Cerebellar cortex (tissue), 1 donor: ENCODE measurements around the gene TTLL11.

Source experiments
- DNase-seq: peaks from one replicate; pipeline ENCODE4 v3.0.0-alpha.2; 2015; ENCODE audit warnings: low spot score

Gene TTLL11

DNA sequence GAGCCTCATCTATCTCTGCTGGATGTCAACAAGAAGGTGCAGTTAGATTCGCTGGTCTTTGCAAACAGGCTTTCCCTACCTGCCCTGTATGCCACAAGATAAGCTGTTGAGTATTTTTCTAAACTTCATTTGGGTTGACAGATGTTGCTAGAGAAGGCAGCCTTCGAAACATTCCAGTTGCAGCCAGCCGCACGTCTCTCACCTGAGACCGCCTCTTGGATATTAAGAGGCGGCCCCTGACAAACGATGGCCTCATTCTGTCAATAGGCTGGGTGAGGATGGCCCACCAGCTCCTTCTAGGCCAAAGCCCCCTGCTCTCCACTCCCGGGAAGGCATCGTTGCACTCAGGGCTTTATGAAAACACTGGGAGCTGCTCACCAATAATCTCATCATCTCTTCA lies 260.0 kb downstream of the TTLL11 start:
- DNase-seq = no peak

DNA sequence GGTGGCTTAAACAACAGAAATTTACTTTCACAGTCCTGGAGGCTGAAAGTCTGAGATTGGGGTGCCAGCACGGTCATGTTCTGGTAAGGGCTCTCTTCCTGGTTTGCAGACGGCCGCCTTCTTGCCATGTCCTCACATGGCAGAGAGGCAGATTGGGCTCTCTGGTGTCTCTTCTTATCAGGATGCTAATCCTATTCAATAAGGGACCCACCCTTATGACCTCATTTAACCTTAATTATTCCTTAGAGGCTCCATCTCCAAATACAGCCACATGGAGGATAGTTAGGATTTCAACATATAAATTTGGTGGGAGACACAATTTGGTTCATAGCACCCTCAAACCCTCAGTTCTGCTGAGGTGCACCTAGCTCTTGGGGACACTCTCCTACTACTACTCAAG lies 261.2 kb downstream of the TTLL11 start:
- no peak for DNase-seq

DNA sequence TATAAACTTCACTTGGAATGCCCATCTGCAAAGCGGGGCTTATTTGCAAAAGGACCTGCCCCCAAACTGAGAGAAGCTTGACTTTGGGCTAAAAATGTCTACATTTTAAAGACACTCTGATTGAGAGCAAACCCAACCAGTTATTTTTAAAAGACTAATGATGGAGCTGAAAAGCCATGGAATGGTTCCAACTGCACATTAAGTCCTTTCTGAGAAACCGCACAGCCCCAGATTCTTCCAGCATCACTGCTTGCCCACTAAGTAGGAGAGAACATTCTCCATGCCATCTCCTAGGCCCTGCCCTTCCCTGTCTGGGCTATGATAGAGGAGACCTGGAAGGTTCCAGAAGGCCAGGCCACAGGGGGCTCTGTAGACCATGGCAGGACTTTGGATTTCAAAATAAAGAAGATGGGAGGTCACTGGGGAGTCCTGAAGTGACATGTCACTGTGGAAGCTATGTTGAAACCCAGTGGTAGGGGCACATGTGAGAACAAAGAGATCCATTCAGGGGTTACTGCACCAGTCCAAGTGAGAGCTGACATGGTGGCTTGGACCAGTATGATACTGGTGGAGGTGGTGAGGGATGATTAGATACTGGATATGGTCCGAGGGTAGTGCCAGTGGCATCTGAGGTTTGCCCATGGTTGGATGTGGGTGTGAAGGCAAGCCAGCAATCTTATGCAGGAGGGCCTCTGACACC lies 262.5 kb downstream of the TTLL11 start:
- DNase-seq = no peak

DNA sequence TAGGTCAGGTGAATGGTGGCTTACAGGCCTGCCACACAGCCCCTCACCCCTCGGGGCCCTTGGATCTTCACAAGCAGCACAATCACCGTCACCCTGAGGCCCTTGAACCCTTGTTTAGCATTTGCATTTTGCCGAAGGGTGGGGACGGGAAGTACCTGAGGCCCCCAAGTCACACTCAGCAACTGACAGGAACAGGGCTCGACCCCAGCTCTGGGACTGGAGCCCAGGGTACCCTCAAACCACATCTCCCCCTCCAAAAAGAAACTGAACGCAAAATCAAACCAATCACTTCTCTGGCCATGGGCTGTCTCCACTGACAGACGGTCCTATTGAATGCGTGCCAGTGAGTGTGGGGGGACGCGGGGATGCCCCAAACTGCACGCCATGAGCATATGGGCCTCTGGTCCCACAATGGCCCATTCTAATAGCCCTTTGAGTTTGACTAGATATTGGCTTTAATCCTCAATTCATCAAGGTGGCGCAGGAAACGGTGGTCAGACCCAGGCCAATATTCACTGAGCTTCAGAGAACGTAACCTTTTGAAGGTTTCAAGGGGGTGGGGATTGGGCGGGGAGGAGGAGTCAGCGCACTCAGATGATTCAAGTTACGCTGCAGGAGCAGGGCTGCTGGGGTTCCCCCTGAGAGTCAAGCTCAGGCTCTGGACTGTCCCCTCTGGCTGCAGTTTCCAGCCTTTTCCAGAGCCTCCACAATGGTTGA lies 265.7 kb downstream of the TTLL11 start:
- DNase-seq = no peak

DNA sequence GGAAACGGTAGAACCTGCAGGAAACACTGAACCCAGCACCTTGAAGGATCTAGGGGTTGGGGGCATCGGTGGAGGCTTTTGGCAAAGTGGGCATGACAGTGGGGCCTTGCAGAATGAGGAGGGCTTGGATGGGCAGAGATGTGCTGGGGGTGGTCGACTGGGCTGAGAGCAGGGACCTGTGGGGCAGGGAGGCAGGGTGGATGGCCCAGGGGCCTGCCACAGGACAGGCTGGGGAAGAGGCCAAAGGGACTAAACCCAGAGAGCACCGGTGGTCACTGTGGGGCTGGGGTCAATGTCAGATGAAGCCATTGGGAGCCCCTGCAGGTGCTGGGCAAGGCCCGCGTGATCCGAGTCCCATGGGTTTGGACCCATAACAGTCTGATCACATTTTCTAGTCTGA lies 266.4 kb downstream of the TTLL11 start:
- no peak for DNase-seq

DNA sequence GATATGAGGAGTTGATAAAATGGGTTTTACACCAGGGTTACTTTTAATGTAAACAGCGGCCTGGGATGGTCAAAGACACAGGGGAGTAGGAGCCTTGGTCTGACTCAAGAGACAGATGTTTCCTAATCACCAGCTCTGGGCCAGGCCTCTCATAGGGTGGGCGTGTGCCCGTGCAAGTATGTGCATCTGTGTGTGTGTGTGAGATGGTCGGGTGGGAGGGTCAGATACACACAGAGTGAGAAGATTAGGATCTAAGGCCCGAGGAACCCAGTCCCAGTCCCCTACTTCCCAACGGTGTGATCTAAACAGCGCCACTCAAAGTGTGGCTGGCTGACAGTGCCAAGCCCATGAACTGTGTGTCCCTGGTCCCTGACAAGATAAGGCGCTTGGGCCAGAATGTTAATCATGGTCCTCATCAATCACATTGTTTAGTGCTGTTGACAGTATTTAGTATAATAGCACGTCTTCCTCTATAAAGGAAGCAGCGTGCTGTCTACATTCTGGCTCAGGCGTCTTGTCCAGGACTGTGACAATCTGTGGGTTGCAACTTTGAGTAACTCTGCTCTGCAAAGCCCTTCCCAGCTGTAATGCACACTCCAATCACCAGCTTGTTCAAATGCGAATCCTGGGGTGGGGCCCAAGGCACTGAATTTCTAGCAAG lies 267.9 kb downstream of the TTLL11 start:
- DNase-seq = no peak

DNA sequence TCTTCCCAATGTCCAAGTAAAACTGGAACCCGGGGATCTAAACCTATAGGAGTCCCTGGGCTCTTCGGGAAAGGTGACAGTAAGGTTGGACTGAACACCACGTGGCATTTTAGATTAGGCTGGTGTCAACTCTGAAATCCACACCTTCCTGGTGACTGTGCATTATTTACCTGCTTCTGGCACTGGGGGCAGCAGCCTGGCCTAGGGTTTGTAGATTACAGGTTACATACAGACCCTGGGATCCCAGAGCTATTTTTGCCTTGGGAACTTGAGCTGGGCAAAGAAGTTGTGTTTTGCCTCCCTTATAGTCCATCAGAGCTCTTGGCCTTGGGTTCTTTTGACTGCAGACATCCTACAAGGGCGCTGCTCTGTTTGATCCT lies 268.5 kb downstream of the TTLL11 start:
- DNase-seq = no peak

DNA sequence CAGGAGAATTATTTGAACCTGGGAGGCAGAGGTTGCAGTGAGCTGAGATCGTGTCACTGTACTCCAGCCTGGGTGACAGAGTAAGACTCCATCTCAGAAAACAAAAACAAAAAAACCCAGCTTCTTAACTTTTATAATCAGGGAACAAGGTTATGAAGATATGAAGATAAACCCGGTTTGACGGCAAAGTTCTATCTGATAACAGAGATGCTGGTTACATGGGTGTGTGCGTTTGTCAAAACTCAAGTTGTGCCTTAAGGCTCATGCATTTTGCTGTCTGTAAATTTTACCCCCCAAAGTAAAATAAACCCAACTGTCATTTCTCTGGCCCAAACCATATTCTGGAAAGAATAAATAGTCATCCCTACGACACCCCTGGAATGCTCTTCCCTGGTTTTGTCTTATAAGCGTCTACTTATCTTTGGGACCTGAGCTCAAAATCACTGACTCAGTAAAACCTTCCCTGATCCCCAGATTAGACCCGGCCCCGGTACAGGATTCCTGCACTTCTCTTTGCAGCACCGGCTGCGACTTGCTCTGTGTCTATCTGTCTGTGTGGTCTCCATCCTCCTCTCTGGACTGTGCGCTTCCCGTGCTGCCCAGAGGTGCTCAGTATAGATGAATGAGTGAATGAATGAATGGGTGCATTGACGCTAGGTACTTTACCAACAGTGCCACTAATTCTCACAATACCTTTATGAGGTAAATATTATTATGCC lies 269.5 kb downstream of the TTLL11 start:
- no peak for DNase-seq

DNA sequence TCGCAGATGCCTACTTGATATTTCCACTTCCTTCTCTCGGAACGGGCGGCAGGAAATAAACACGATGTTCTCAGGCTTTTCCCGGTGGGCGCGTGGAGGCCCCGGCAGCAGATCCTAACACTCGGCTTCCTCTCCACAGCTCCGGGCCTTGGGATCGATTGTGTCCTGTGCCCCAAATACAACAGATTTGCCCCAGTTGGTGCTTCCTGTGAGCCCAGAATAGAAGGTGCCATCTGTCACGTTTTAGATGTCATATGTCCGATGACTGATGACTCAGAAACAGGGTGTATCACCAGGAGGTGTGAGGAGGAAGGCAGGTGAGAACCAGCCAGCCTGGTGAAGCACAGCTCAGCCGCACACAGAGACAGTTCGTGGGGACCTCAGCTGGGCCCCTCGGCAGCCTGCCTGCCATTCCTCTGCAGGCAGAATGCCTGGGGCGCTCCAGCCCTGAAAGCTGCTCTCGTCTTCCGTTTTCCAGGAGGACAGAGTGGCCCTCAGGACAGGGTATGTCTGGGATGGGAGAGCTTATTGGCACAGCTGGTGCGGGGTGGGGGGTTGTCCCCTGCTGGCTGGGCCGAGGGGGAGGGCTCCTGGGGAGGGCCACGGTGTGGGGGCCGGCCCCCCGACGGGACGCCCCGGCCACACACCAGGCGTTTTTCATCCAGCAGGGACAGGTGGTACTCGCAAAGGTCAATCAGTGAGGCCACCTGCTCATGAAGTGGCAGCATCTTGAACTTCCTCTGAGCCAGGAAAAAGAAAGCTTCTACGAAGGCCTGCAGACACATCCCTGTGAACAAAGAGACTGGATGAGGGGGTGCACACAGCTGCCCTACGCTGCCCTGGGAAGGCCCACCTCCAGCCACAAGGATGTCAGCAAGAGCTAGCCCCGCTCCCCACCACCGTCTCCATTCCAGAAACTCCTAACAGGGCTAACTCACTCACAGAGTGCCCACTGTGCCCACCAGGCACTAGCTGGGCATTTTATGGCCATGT lies 270.7 kb downstream of the TTLL11 start:
- DNase-seq = peak; percentile 97

DNA sequence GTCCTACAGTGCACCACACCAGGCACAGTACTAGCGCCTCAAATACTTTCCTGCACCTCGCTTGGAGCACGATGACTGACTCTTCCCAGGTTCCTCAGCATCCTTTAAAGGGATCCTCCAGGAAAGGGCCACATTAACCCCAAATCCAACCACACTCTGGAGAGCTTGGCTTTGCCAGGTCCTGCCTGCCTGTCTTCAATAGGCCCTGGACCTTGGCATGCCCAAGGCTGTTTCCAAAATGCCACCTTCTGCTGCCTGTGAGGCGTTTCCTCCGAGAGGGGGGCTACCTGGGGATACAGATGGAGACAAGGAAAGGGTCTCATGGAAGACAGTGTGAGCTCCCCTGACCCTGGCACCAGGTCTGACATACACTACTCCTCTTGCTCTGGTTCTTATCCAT lies 271.8 kb downstream of the TTLL11 start:
- DNase-seq = peak; percentile 60

DNA sequence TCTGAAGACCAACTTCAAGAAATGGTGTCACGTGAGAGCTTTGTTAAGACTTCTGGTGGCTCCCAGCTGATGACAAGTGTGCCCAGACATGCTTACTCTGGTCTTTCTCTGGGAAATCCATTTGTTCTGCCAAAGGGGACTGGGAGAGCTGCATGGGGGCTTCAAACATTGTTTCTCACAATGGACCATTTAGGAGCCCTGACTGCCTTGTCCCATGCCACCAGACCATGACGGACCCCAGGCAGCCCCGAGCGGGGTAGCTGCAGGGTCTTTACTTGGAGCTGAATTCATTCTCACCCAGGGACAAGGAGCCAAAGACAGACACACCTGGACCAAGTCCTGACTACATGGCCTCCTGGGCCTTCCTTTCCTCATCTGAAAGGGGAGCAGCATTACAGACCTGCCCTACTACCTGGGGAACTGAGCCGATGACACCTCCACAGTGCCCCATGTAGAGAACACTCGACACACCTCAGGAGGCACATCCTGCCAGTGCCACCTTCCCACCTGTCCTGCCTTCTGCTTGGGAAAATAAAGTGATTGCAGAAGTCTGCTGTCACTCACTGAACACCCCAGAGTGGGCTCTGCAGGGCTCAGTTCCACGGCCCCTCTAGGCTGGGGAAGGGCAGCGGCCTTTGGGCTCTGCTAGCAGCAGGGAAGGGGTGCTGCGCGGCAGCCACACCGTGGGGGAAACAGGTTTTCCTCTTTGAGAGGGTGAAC lies 272.7 kb downstream of the TTLL11 start:
- DNase-seq = no peak

DNA sequence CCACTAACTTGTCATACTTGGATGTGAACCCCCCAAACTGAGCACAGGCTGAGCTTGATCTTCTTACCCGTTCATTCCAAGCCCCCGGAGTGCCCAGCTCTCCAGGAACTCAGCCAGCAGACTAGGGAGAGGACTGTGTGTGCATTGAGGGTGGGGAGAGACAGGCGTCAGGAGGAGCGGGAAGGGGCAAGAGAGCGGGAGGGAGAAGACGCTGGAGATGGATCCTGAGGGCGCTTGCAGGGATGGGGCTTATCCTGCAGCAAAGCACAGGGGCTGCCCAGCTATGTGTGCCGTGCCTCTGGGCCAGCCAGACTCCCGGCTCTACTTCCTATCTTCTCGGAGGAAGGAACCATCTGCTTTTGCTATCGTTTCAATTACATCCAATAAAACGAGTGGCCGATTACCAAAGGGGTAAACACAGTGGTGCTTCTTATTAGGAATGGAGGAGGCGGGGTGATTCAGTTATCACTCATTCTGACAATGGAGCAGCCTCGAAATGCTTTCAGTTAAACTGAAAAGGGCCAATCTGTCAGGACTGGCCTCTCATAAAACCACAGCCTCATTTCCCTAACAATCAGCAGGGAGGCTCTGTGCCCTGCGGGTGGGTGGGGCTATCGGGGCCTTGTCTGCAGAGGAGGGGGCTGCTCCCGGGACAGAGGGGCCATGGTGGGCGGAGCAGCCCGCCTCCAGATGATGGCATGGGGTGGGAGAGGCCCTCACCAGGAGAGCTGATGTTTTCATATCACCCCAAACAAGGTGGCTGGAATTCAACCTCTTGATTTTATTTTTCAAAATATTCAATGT lies 273.5 kb downstream of the TTLL11 start:
- DNase-seq = no peak

GRCh38 chr9:121818841-121819427 lies 274.2 kb downstream of the TTLL11 start:
- DNase-seq = no peak

DNA sequence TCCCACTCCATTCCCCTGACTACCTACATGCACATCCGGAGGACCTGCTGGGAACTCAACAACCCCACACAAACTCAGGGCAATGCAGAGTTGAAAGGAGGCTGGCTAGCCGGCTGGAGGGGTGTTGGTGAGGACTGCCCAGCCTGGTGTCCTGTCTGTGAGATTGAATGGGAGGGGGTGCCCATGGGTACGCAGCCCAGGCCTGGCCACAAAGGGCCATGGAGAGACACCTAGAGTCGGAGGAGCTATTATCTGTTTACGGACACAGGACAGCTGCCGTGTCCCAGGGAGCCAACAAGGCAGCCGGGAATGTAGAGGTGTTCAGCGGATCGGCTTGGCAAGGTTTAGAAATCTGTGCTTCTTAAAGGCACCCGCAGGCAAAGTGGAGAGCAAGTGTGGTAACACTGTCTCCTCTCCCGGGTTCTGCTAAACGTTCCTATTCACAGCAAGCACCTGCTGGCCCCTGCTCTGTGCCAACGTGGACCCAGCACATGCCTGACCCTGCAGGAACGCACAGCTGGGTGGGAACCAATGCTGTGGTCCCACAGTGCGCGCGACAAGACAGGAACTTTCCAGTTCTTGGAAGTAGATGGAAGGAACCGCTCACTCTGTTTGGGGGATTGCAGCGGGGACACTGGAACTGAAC lies 275.0 kb downstream of the TTLL11 start:
- DNase-seq = peak; percentile 75

GRCh38 chr9:121817476-121817875 lies 275.6 kb downstream of the TTLL11 start:
- no peak for DNase-seq

DNA sequence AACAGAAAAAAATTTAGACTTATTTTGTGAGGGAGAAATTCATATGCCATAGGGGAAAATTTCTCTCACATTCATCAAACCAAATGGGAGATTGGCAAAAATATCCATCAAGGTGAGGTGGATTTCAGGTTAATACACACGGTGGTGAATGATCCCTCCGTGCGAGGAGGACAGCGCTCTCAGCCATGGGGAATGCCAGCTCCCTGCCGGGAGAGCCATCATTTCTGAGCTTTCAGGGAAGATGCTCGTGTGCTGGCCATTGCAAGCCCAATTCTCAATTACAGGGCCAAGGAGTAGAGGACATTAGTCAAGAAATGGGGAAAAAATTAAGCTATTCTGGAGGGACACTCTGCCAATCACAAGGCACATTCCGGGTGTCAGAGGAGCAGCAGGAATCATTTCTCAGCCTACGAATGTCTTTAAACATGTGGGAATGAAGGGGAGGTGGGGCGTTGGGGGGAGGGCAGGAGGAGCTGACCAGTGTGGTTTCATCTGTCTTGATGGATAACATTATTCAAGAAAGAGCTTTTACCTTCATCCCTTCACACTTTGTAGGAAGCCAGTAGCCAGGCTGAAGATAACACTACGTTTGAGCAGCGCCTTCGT lies 276.2 kb downstream of the TTLL11 start:
- no peak for DNase-seq

GRCh38 chr9:121816449-121816817 lies 276.7 kb downstream of the TTLL11 start:
- no peak for DNase-seq
